Subcutaneous abdominal adipose tissue (tissue), 5 donors: ENCODE results near the gene EIF2AK3.

Experiments
- H3K27ac ChIP-seq: one replicate; pipeline ENCODE4 v1.7.0; 2013; ENCODE audit warnings: low read depth, mild to moderate bottlenecking, inconsistent platforms, low read length, moderate library complexity
- H3K27me3 ChIP-seq, 5 donors: one replicate each; pipeline ENCODE4 v1.7.0; 2013; ENCODE audit warnings: low read length in 5 of 5, inconsistent platforms in 1 of 5; ENCODE audit not compliant: control insufficient read depth in 5 of 5, insufficient read depth in 4 of 5
- H3K36me3 ChIP-seq, 5 donors: one replicate each; pipeline ENCODE4 v1.7.0; 2013; ENCODE audit warnings: low read length in 5 of 5; ENCODE audit not compliant: control insufficient read depth in 5 of 5, insufficient read depth in 5 of 5
- H3K4me1 ChIP-seq, 5 donors: one replicate each; pipeline ENCODE4 v1.7.0; 2013; ENCODE audit warnings: low read length in 5 of 5, mild to moderate bottlenecking in 3 of 5, moderate library complexity in 1 of 5; ENCODE audit not compliant: control insufficient read depth in 5 of 5, insufficient read depth in 5 of 5
- H3K4me3 ChIP-seq, 5 donors: one replicate each; pipeline ENCODE4 v1.7.0; 2013; ENCODE audit warnings: low read length in 5 of 5, low read depth in 1 of 5
- H3K9ac ChIP-seq, 5 donors: one replicate each; pipeline ENCODE4 v1.7.0; 2013; ENCODE audit warnings: low read length in 5 of 5, mild to moderate bottlenecking in 4 of 5, moderate library complexity in 3 of 5
- H3K9me3 ChIP-seq, 5 donors: one replicate each; pipeline ENCODE4 v1.7.0; 2013; ENCODE audit warnings: low read length in 5 of 5; ENCODE audit not compliant: control insufficient read depth in 5 of 5
- donor health status: healthy.
- donor health status: healthy.
- donor health status: healthy.
- donor health status: healthy.
- donor health status: healthy.

The EIF2AK3 gene

GRCh38 chr2:88582030-88582429, 45.2 kb downstream of the EIF2AK3 start:
- Histone ChIP-seq H3K9me3 (no peaks in the 10 kb centered on the region), H3K27me3 (no peaks in the 10 kb centered on the region), H3K4me3 (no peak overlapping the region), H3K27ac (no peak overlapping the region), H3K9ac (no peak overlapping the region), H3K36me3 (peaks cover 47 to 76% (median 54%) of the 10 kb centered on the region in 5 donors), H3K4me1 (no peaks in the 10 kb centered on the region)

- Histone ChIP-seq H3K4me3 (no peak overlapping the region), H3K9ac (no peak overlapping the region), H3K4me1 (no peaks in the 10 kb centered on the region), H3K36me3 (peaks cover 51 to 78% (median 58%) of the 10 kb centered on the region in 5 donors), H3K9me3 (no peaks in the 10 kb centered on the region), H3K27me3 (no peaks in the 10 kb centered on the region), H3K27ac (no peak overlapping the region)
These were observed 47.2 kb downstream of the EIF2AK3 start for GRCh38 chr2:88580088-88580487.

GRCh38 chr2:88575630-88576029, 51.6 kb downstream of the EIF2AK3 start:
- Histone ChIP-seq H3K27ac (no peak overlapping the region), H3K9me3 (no peaks in the 10 kb centered on the region), H3K9ac (no peak overlapping the region), H3K27me3 (no peaks in the 10 kb centered on the region), H3K4me1 (no peaks in the 10 kb centered on the region), H3K36me3 (peaks cover 36 to 70% (median 51%) of the 10 kb centered on the region in 5 donors), H3K4me3 (no peak overlapping the region)

- no peaks in the 10 kb centered on the region for H3K9me3 ChIP-seq
- peaks cover 40 to 70% (median 52%) of the 10 kb centered on the region in 5 donors for H3K36me3 ChIP-seq
- no peak overlapping the region for H3K27ac ChIP-seq
- H3K27me3 ChIP-seq = no peaks in the 10 kb centered on the region
- no peaks in the 10 kb centered on the region for H3K4me1 ChIP-seq
- H3K4me3 ChIP-seq = no peak overlapping the region
- H3K9ac ChIP-seq = no peak overlapping the region
These were observed 52.2 kb downstream of the EIF2AK3 start for GRCh38 chr2:88575051-88575450.

GRCh38 chr2:88574445-88574844, 52.8 kb downstream of the EIF2AK3 start:
- no peaks in the 10 kb centered on the region for H3K9me3 ChIP-seq
- no peaks in the 10 kb centered on the region for H3K4me1 ChIP-seq
- no peaks in the 10 kb centered on the region for H3K27me3 ChIP-seq
- no peak overlapping the region for H3K27ac ChIP-seq
- H3K9ac ChIP-seq = no peak overlapping the region
- peaks cover 41 to 67% (median 52%) of the 10 kb centered on the region in 5 donors for H3K36me3 ChIP-seq
- H3K4me3 ChIP-seq = no peak overlapping the region

GRCh38 chr2:88568179-88568578, 59.1 kb downstream of the EIF2AK3 start:
- peaks cover 12 to 30% (median 22%) of the 10 kb centered on the region in 5 donors for H3K36me3 ChIP-seq
- H3K27ac ChIP-seq = no peak overlapping the region
- H3K4me3 ChIP-seq = no peak overlapping the region
- H3K27me3 ChIP-seq = no peaks in the 10 kb centered on the region
- no peak overlapping the region for H3K9ac ChIP-seq
- peaks cover 0 to 4% (median 2%) of the 10 kb centered on the region in 5 donors for H3K4me1 ChIP-seq
- H3K9me3 ChIP-seq = no peaks in the 10 kb centered on the region

GRCh38 chr2:88564402-88564801, 62.9 kb downstream of the EIF2AK3 start:
- Histone ChIP-seq H3K27ac (no peak overlapping the region), H3K9ac (no peak overlapping the region), H3K4me1 (peaks cover 0 to 6% (median 3%) of the 10 kb centered on the region in 5 donors), H3K27me3 (no peaks in the 10 kb centered on the region), H3K4me3 (no peak overlapping the region), H3K9me3 (no peaks in the 10 kb centered on the region), H3K36me3 (peaks cover 4 to 33% (median 23%) of the 10 kb centered on the region in 5 donors)

GRCh38 chr2:88563129-88563528, 64.1 kb downstream of the EIF2AK3 start:
- H3K36me3 ChIP-seq = peaks cover 4 to 33% (median 18%) of the 10 kb centered on the region in 5 donors
- H3K27ac ChIP-seq = no peak overlapping the region
- no peaks in the 10 kb centered on the region for H3K27me3 ChIP-seq

GRCh38 chr2:88561646-88562388, 65.4 kb downstream of the EIF2AK3 start:
- Histone ChIP-seq H3K4me3 (no peak overlapping the region), H3K27me3 (no peaks in the 10 kb centered on the region), H3K9me3 (no peaks in the 10 kb centered on the region), H3K9ac (no peak overlapping the region), H3K27ac (no peak overlapping the region), H3K4me1 (peaks cover 0 to 6% (median 3%) of the 10 kb centered on the region in 5 donors), H3K36me3 (peaks cover 11 to 43% (median 25%) of the 10 kb centered on the region in 5 donors)

More at GRCh38 chr2:88563129-88563528, 64.1 kb downstream of the EIF2AK3 start:
- H3K4me3 ChIP-seq = no peak overlapping the region
- H3K4me1 ChIP-seq = peaks cover 0 to 6% (median 3%) of the 10 kb centered on the region in 5 donors
- H3K9ac ChIP-seq = no peak overlapping the region
- H3K9me3 ChIP-seq = no peaks in the 10 kb centered on the region

GRCh38 chr2:88560619-88561307, 66.5 kb downstream of the EIF2AK3 start:
- H3K9me3 ChIP-seq = no peaks in the 10 kb centered on the region
- H3K4me3 ChIP-seq = no peak overlapping the region
- H3K27ac ChIP-seq = no peak overlapping the region
- peaks cover 0 to 7% (median 4%) of the 10 kb centered on the region in 5 donors for H3K4me1 ChIP-seq
- no peaks in the 10 kb centered on the region for H3K27me3 ChIP-seq
- H3K9ac ChIP-seq = no peak overlapping the region
- peaks cover 16 to 51% (median 29%) of the 10 kb centered on the region in 5 donors for H3K36me3 ChIP-seq
